Ureter (tissue), 1 donor: ENCODE measurements around the gene OPN1LW. TPM values are rescaled to one million over a fixed set of nuclear protein-coding genes. Genes with fewer than 3 reads are reported as not detected.
"Not testable (repeated sequence)": the region's sequence is repeated elsewhere in the genome, so short reads cannot be mapped to it uniquely, and the experiment has no call there.

Source experiments
- DNase-seq: peaks from one replicate; pipeline ENCODE4 v3.0.0-alpha.2; 2020; ENCODE audit warnings: low spot score
- total RNA-seq: library from RNA; stranded (reverse); gene quantifications from one replicate; pipeline ENCODE4 v1.2.4, GENCODE V29; 2023
- donor health status: DM: yes; HTN: yes; CAD: no.

OPN1LW gene
- total RNA-seq, 1 donor from 2014 or later = not detected

DNA sequence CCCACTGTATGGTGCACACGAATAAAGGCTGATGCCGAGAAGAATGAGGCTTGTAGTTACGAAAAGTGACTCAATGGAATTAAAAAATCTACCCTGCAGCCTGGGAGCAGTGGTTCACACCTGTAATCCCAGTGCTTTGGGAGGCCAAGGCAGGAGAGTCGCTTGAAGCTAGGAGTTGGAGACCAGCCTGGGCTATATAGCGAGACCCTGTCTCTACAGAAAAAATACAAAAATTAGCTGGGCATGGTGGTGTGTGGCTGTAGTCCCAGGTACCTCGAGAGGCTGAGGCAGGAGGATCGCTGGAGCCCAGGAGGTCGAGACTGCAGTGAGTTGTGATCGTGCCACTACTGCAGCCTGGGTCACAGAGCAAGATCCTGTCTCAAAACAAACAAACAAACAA is 11.7 kb upstream of the OPN1LW start:
- DNase-seq = no peak

DNA sequence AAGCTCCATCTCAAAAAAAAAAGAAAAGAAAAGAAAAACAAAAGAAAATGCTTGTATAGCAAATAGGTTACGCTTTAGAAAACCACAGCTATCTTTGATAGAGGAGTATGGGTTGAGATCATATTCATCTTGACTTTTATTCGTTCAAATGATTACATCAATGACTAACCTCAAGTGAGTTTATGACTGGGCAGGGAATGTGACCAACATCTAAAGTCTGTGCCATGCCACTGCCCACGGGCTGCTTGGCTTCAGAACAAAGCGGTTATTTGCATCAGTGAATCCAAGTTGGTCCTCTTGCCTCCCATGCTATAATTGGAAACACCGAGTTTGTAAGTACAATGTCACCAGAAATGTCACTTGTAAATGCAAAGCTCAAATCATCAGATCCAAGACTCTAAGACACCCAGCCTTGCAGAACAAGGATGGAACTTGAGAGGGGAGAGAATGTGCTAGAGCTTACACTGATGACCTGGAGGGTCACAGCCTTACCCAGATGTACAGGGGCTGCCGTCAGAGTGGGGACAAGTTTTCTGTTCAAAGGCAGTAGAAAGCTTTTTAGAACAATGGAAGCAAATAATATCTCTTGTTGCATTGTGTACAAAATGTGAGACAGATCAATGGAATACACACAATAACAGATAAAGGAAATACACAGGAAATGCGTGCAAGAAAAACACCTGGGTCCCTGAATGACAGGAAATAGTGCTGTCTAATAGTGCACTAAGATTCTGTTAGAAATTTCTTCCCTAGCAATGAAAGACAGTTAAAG is 8.4 kb upstream of the OPN1LW start:
- no peak for DNase-seq

DNA sequence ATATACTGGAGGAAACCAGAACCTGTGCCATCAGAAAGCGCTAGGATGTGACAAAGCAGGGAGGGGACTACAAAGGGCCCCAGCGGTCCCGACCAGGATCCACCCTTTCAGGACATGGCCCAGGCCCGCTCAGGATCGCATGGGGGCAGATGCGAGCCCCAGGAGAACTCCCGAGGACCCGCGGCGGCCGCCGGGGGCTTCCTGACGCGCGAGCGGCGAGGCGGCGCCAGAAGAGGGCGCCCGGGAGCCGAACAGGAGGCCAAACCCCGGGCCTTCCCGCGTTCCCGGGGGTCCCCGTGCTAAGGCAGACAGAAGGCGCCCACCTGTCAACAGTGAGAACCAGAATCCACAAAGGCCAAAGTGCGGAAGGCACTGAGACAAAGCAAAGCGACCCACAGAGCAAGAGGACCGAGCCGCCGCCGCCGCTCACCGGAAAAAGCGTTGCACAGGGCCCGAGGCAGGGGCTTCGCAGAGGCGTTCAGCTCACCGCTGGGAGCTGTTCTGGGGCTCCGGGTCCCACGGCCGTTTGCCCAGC is 7.3 kb upstream of the OPN1LW start:
- peak; percentile 56 for DNase-seq

DNA sequence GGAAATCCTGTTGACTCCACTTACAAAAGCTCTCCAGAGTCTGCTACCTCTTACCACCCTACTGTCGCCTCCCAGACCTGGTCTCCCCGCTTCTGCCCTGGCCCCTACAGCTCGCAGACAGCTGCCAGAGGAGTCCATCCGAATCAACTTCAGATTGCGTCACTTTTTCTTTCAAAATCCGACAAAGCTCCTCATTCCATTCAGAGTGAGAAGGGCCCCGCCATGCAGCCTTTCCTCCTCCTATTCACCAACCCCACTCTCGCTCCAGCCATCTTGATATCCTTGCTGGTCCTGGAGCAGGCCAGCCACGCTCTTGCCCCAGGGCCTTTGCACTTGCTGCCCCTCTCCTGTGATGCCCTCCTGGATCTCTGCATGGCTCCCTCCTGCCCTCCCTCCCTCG is 5.2 kb upstream of the OPN1LW start:
- DNase-seq = no peak

DNA sequence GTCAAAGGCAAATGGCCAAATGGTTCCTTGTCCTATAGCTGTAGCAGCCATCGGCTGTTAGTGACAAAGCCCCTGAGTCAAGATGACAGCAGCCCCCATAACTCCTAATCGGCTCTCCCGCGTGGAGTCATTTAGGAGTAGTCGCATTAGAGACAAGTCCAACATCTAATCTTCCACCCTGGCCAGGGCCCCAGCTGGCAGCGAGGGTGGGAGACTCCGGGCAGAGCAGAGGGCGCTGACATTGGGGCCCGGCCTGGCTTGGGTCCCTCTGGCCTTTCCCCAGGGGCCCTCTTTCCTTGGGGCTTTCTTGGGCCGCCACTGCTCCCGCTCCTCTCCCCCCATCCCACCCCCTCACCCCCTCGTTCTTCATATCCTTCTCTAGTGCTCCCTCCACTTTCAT is 3.8 kb upstream of the OPN1LW start:
- no peak for DNase-seq

DNA sequence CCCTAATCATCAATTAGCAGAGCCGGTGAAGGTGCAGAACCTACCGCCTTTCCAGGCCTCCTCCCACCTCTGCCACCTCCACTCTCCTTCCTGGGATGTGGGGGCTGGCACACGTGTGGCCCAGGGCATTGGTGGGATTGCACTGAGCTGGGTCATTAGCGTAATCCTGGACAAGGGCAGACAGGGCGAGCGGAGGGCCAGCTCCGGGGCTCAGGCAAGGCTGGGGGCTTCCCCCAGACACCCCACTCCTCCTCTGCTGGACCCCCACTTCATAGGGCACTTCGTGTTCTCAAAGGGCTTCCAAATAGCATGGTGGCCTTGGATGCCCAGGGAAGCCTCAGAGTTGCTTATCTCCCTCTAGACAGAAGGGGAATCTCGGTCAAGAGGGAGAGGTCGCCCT is 3.3 kb upstream of the OPN1LW start:
- no peak for DNase-seq

DNA sequence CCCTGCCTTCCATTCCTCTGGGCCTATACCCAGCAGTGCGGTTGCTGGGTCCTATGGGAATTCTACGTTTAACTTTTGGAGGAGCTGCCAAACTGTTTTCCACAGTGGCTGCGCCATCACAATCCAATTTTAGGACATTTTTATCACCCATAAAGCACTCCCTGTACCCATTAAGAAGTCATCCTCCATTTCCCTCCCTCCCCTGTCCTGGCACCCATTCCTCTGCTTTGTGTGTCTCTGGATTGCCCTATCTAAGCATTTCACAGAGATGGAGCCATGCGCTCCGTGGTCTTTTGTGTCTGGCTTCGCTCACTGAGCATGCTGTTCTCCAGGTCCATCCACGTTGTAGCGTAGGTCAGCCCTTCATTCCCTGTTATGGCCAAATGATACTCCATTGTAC is 1.7 kb upstream of the OPN1LW start:
- DNase-seq = no peak

DNA sequence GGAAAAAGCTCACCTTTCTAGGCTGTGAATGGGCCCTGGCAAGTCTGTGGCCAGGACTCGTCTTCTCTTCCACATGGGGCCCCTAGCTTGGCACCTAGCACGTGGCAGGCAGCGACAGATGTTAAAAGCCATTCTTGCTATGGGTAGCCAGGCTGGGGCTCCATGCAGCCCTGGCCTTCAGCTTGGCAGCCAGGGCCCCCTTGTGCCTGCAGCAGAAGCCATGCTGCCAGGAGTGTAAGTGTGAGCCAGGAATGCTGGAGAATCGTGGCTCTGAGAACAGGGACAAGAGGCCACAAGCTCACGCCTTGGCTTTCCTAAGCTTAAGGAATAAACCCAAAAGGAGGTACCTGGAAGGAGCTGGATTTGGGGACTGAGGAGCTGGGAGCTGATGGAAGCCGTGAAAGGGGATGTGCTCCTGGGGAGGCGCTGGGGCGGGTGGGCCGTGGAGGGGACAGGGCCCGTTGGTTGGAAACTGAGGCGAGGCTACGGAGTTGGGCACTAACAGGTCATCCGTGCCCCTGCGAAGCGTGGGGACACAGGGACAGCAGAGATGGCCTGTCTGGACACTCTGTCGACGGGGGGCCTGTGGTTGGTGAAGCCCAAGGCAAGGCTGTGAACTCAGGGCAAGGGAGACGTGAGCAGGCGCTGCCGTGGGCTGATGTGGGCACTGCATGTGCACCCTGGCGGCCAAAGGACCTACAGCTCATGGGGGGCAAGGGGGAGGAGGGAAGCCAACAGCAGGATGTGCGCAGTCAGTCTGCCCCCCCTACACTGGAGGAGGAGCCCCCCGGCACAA is 895 bp upstream of the OPN1LW start:
- no peak for DNase-seq

DNA sequence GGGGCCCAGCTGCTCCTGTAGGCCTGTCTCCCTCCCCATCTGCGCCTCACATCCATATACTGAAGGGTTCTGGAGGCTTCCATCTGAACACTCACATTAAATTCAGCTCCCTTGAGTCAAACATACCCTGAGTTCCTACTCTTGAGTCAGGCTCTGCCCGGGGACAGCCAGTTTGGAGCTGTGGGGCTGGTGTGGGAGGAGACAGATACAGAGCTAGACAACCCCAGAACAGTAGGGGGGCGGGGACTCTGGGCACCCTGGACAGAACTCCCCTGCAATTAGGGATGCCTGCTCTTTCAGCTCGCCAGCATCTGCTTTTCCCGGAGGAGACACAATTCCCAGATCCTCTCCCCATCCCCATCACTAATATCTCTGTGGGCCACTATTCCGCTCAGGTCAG is 7.0 kb downstream of the OPN1LW start:
- not testable (repeated sequence) for DNase-seq

DNA sequence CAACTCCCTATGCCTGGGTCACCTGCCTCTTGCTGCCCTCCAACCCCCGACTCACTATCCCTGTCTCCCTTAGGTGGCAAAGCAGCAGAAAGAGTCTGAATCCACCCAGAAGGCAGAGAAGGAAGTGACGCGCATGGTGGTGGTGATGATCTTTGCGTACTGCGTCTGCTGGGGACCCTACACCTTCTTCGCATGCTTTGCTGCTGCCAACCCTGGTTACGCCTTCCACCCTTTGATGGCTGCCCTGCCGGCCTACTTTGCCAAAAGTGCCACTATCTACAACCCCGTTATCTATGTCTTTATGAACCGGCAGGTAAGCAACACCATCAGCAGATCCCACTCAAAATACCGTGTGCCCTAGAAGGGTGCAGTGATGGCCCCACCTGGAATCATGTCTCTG is 12.2 kb downstream of the OPN1LW start:
- DNase-seq = not testable (repeated sequence)

DNA sequence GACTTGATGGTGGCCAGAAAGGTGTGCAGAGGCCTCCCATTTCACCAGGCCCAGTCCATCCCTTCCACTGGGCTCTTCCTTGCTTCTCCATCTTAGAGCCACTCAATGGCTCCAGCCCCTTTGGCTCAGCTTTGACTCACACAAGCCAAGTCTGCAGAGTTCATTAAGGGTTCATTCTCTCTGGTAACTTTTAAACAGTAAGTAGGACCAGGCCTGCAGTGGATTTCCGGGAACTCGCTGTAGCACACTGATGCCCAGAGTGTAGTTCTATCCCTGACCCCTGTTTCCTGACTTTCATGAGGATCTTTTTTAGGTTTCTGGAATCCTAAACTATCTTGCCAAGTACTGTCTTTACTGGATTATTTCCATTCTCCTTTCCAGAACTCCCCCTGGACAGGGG is 13.2 kb downstream of the OPN1LW start:
- DNase-seq = not testable (repeated sequence)

DNA sequence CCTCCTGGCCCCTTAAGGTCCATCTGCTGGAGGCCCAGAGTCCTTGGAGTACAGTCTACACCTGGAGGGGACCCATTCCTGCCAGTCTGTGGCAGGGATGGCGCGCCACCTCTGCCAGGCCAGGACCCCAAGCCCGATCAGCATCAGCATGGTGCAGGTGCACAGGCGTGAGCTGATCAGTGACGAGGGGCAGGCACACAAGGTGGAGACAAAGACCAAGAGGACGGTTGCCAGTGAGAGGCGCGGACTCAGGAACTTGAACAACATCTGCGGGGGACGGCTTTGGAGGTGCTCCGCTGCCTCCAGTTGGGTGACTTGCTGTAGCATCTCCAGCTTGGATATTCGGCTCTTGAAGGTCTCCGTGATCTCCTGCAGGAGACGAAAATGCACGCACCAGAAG is 15.3 kb downstream of the OPN1LW start:
- not testable (repeated sequence) for DNase-seq

DNA sequence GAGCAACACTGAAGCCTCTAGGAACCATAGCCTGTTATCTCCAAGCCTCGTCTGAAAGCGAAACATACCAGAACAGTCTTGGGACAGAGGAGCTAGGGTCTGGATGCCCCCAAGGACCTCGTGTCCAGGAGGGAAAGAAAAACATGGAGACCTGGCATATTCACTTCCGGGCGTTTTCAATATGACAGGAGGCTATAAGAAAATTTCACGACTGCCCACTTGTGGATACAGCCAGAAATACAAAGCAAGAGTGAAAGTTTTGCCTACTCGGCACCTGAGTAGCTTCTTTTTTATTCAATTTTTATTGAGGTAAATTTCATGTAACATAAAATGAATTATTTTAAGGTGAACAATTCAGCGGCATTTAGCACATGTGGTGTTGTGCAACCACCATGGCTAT is 20.9 kb downstream of the OPN1LW start:
- DNase-seq = not testable (repeated sequence)

DNA sequence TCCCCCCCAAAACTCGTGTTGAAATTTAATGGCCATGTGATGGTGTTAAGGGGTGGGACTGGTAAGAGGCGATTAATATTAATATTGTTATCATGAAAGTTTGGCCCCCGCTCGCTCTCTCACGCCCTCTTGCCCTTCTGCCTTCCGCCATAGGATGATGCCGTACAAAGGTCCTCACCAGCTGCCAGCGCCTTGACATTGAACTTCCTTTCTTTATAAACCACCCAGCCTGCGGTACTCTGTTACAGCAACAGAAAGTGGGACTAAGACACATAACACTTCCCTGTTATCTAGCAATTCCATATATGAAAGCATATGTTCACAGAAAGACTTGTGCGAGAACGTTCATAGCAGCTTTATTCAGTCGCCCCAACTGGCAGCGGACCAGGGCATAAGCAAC is 24.3 kb downstream of the OPN1LW start:
- DNase-seq = not testable (repeated sequence)

DNA sequence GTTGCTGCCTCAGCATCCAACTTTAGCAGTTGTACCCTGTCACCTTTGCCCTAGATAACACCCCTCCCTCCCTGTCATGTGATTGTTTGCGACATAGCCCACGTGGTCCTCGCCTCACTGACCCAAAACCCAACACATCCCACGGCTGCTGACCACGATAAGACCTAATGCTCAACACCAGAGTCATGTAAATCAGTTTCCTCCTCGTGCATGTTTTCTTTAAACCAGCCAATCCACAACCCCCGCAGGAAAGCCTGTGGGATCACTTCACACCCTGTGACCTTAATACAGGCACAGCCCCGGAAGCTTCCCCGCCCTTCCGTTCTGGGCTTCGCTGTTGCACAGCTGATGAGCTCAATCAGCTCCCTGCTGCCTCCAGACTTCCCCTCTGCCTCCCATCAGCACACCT is 28.5 kb downstream of the OPN1LW start:
- not testable (repeated sequence) for DNase-seq

DNA sequence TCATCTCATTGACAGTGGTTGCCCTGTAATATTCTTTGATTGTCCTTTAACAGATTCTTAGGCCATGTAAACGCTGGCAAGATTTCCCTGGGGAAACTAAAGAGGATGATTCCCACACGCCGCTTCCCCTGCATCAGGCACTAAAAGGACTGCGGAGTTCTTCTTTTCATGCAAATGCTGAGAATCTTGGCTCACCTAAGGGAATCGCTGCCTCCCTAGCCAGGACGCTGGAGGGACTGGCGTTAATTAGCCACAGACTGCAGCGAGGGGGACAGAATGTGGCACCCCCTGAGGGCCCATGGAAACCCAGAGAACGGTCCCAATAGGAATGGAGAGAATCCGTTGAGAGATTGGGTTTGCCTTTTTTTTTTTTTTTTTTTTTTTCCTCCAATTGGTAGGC is 30.3 kb downstream of the OPN1LW start:
- not testable (repeated sequence) for DNase-seq

DNA sequence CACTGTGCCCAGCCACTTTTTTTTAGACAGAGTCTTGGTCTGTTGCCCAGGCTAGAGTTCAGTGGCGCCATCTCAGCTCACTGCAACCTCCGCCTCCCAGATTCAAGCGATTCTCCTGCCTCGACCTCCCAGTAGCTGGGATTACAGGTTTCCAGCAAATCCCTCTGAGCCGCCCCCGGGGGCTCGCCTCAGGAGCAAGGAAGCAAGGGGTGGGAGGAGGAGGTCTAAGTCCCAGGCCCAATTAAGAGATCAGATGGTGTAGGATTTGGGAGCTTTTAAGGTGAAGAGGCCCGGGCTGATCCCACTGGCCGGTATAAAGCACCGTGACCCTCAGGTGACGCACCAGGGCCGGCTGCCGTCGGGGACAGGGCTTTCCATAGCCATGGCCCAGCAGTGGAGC is 38.3 kb downstream of the OPN1LW start, which contains the start of gene OPN1MW:
OPN1MW (plus strand) TSS at position 301 of the 400 bp plus-strand sequence; CDS start at position 383, 82 bp downstream.
- DNase-seq = not testable (repeated sequence)

DNA sequence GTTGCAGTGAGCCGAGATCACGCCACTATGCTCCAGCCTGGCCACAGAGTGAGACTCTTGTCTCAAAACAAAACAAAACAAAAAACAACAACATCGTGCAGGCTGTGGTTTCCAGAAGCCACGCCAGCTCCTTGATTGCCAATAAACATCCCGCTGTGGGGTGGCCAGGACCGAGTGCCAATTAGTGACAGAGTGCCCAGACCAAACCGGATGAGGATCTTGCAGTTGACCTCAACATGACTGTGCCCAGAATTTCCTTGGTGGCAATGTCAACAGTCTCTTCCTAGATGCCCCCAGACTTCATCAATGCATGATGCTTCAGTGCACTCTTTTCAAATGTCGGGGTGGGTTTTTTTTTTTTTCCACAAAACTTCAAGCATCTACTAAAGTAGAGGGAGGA is 39.8 kb downstream of the OPN1LW start:
- not testable (repeated sequence) for DNase-seq

DNA sequence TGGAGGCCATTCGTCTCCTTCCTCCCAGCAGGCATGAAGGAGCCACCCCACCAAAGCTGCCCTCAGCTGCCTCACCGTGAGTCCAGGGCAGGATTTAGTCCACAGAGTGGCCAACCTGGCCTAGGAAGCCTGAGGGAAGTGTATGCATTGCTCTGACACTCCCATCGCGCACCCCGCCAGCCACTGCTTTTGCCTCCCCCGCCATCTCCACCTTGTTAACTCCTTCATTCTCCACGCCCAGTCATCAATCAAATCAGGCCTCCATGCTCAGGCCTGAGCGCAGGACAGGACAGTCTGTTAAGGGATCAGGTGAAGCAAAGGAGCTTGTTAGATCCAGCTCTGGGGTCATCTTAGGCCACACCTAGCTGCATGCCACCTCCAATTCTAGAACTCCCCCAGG is 48.8 kb downstream of the OPN1LW start:
- DNase-seq = not testable (repeated sequence)

DNA sequence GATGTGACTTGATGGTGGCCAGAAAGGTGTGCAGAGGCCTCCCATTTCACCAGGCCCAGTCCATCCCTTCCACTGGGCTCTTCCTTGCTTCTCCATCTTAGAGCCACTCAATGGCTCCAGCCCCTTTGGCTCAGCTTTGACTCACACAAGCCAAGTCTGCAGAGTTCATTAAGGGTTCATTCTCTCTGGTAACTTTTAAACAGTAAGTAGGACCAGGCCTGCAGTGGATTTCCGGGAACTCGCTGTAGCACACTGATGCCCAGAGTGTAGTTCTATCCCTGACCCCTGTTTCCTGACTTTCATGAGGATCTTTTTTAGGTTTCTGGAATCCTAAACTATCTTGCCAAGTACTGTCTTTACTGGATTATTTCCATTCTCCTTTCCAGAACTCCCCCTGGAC is 50.3 kb downstream of the OPN1LW start:
- not testable (repeated sequence) for DNase-seq

DNA sequence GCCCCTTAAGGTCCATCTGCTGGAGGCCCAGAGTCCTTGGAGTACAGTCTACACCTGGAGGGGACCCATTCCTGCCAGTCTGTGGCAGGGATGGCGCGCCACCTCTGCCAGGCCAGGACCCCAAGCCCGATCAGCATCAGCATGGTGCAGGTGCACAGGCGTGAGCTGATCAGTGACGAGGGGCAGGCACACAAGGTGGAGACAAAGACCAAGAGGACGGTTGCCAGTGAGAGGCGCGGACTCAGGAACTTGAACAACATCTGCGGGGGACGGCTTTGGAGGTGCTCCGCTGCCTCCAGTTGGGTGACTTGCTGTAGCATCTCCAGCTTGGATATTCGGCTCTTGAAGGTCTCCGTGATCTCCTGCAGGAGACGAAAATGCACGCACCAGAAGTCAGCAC is 52.4 kb downstream of the OPN1LW start:
- not testable (repeated sequence) for DNase-seq
